Tongue (tissue), 2 donors: ENCODE results near the gene MIDN. TPM values are rescaled to one million over a fixed set of nuclear protein-coding genes. Genes with fewer than 3 reads are reported as not detected.
A peak's percentile ranks its signal among the peaks of the same experiment; 100 is the strongest.

Source experiments
- DNase-seq: peaks from one replicate; pipeline ENCODE4 v3.0.0-alpha.2; 2015
- total RNA-seq: library from RNA; depleted of rRNA; stranded (reverse); fragments of >200 nt; gene quantifications from one replicate; pipeline ENCODE4 v1.2.3, GENCODE V29; 2014

Gene MIDN
- total RNA-seq, 1 donor from 2014 or later = 26.7 TPM

GRCh38 chr19:1233115-1233667, 15.2 kb upstream of the MIDN start:
- no peak for DNase-seq

GRCh38 chr19:1234051-1234954, 14.1 kb upstream of the MIDN start:
- no peak for DNase-seq

DNA sequence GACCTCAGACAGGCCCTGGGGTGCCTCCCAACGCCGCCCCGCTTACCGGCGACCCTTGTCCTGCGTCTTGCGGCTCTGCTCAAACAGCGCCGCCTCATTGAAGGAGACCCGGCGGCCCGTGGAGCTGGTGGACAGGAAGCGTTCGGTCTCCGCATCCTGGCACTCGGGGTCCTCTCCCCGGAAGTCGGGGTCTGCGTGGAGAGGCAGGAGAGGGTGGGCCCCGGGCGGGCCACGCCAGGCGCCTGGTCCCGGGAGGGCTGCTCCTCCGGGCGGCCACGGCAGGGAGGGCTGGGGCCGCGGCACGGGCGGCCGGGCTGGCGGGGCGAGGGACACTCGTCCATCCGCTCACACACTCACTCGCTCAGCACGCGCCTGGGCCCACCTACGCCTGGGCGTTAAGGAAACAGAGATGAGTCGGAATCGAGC, 13.4 kb upstream of the MIDN start:
- no peak for DNase-seq

GRCh38 chr19:1235625-1236538, 12.5 kb upstream of the MIDN start:
- no peak for DNase-seq

- no peak for DNase-seq
Measured at GRCh38 chr19:1236576-1236975, 11.8 kb upstream of the MIDN start.

GRCh38 chr19:1237027-1237659, 11.2 kb upstream of the MIDN start:
- no peak for DNase-seq

DNA sequence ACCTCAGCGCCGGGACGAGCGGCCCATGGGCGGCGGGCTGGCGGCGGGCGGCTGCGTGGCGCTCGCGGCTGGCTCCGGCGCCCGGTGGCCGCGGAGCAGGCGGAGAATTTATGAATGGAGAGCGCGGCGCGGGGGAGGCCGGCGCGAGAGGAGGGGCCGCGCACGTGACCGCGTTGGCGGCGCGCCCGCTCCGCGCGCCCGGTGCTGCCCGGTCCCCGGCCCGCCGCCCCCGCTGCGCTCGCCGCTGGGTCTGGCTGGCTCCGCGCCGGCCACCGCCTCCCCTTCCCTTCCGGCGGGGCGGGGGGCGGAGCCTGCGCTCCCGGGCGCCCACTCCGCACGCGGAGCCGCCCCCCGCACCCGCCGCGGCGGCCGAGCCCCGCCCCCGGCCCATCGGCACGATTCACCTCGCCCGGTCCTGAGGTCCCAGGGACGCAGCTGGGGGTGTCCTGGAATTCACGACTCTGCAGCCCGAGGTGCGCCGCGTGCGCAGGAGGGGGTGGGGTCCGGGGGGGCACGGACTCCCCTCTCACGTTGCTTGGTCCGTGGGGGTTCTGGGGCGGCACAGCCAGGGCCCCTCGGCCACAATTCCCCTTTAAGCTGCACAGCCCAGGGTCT, 10.5 kb upstream of the MIDN start, which contains the start of gene CBARP:
Gene CBARP (minus strand): TSS at position 252 of the 615 bp plus-strand sequence. CDS start 1,905 bp downstream, outside the sequence.
- DNase-seq = peak; percentile 67

DNA sequence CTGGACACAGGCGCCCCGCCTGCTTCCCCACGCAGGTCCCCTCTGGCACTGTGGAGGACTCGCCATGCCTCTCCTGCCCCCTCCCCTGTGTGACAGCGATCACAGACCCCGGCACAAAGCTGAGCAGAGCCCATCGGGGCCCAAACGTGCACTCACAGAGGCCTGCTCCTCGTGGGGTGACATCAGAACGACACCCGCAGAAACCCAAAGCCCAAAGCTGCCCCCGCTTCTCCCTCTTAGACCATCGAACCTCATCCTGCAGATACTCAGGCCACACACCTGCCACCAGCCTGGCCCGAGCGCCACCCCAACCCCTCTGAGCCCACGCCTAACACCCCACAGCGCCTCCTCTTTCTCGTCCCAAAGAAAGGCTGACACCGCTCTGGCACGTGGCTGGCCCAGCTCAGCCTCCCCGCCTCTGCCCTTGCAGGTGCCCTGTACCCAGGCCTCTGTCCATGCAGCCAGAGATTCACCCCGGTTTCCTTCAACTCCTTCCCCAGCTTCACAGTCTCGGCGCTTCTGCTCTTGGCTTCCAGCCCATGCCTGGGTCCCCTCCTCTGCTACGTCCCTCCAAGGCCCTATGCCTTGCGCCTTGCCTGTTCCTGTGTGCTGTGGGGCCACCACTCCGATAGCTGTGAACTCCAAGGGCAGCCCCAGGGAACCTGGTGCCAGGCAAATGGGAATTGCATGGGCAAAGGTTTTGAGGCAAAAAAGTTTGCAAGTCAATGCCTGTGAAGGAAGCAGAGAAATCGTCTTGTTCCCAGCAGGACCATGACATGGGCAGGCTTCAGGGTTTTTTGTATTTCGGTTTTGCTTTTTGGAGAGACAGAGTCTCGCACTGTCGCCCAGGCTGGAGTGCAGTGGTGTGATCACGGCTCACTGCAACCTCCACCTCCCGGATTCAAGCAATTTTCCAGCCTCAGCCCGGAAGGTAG, 9.7 kb upstream of the MIDN start:
- no peak for DNase-seq

GRCh38 chr19:1239420-1239795, 9.0 kb upstream of the MIDN start:
- DNase-seq = no peak

DNA sequence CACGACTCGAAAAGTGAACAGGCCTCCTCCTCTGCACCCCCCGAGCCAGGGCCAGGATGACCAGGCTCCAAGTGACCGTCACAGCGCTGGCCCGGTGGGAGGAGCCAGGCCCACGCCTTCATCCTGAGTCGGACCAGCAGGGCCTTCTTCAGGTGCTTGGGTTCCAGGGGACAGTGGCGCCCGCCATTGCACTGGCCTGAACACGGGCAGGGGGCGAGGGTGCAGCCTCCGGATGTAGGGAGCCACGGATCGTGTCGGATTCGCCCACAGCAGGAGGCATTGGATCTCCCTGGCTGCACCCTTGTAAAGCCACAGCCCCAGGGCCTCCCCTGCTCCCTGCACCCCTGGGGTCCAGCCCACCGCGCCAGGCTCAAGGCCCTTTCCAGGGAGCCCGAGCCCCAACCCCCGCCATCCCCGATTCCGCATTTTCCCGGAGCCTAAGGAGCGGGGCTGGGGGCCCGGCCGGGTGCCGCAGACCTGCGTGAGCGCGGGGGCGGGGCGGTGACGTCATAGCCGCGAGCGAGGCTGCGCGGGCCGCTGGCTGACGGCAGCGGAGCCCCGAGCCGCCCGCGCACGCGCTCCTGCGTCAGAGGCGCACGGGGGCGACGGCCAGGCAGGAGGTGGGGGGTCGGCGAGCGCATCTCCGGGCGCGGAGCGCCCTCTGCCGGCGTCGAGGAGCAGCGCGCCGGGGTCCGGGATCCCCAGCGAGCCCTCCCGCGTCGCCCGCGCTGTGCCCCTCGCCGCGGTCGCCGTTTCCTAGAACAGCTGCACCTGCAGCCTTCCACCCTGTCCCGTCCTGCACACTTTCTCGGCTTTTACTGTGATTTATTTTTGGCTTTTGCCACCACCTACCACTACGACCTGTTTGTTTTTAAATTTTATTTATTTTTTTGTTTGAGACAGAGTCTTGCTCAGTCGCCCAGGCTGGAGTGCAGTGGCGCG, 8.3 kb upstream of the MIDN start:
- DNase-seq = peak; percentile 97

DNA sequence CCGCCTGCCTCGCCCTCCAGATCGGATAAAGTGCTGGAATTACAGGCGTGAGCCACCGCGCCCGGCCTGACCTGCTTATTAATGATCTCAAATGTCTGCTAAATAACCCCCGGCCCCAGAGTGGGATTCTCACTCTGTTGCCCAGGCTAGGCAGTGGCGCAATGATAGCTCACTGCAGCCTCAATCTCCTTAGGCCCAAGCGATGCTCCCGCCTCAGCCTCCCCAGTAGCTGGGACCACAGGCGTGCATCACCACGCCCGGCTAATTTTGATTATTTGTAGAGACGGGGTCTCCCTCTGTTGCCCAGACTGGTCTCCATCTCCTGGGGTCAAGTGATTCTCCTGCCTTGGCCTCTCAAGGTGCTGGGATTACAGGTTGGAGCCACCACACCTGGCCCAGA, 7.5 kb upstream of the MIDN start:
- DNase-seq = no peak

DNA sequence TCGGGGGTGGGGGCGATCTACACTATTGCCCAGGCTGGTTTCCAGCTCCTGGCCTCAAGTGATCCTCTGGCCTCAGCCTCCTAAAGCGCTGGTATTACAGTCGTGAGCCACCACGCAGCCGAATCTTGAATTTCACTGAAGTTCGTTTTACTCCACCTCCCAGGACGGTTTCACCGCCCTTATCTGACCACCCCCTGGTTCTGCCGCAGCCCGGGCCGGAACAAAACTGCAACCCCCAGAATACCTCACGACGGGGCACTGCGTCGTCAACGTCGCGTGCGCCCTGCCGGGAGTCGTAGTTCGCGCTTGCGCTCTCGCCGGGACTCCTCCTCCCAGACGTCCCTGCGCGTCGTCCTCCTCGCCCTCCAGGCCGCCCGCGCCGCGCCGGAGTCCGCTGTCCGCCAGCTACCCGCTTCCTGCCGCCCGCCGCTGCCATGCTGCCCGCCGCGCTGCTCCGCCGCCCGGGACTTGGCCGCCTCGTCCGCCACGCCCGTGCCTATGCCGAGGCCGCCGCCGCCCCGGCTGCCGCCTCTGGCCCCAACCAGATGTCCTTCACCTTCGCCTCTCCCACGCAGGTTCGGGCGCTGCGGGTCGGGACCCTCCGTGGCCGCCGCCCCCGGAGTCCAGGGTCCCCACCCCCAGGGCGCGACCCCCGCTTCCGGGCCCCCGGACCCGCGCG, 6.8 kb upstream of the MIDN start, which contains the start of gene ATP5F1D:
Gene ATP5F1D (plus strand): TSS at position 335 of the 679 bp plus-strand sequence. CDS start 100 bp downstream, at position 435.
- peak; percentile 98 for DNase-seq

GRCh38 chr19:1243768-1244692, 4.4 kb upstream of the MIDN start:
- peak; percentile 91 for DNase-seq

- DNase-seq = peak; percentile 58
Measured at GRCh38 chr19:1244693-1245451, 3.5 kb upstream of the MIDN start.

- DNase-seq = peak; percentile 89
Measured at GRCh38 chr19:1245494-1246264, 2.7 kb upstream of the MIDN start.
